ENCODE results near the gene QSOX2.

QSOX2 gene, protein sequence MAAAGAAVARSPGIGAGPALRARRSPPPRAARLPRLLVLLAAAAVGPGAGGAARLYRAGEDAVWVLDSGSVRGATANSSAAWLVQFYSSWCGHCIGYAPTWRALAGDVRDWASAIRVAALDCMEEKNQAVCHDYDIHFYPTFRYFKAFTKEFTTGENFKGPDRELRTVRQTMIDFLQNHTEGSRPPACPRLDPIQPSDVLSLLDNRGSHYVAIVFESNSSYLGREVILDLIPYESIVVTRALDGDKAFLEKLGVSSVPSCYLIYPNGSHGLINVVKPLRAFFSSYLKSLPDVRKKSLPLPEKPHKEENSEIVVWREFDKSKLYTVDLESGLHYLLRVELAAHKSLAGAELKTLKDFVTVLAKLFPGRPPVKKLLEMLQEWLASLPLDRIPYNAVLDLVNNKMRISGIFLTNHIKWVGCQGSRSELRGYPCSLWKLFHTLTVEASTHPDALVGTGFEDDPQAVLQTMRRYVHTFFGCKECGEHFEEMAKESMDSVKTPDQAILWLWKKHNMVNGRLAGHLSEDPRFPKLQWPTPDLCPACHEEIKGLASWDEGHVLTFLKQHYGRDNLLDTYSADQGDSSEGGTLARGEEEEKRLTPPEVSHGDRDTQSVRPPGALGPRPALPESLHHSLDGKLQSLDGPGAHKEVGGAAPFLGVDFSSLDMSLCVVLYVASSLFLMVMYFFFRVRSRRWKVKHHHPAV

GRCh38 chr9:136245219-136246150 is at the start of gene QSOX2:
Gene QSOX2 (minus strand): TSS chr9:136245812. CDS start chr9:136245803, 9 bp downstream.
- H3K27ac ChIP-seq (ENCODE audit: low read length), result no peak within 1 kb of the TSS
- peak within 1 kb of the TSS; percentile 73 for H3K4me3 ChIP-seq (ENCODE audit: low read length)
- no peaks in the 10 kb centered on the region for H3K36me3 ChIP-seq (ENCODE audit: control insufficient read depth, insufficient read depth, low read length)
- no CpG with 5 or more reads among the region's 112 CpGs for WGBS (ENCODE audit: insufficient coverage, insufficient read length)
- H3K4me1 ChIP-seq (ENCODE audit: control insufficient read depth, insufficient read depth, low read length), result peaks cover 12% of the 10 kb centered on the region
- no peaks in the 10 kb centered on the region for H3K27me3 ChIP-seq (ENCODE audit: control insufficient read depth, insufficient read depth, low read length)
- H3K9me3 ChIP-seq (ENCODE audit: control insufficient read depth, insufficient read depth, low read length), result no peaks in the 10 kb centered on the region
- DNase-seq (ENCODE audit: low read depth, low spot score), result no peak

DNA sequence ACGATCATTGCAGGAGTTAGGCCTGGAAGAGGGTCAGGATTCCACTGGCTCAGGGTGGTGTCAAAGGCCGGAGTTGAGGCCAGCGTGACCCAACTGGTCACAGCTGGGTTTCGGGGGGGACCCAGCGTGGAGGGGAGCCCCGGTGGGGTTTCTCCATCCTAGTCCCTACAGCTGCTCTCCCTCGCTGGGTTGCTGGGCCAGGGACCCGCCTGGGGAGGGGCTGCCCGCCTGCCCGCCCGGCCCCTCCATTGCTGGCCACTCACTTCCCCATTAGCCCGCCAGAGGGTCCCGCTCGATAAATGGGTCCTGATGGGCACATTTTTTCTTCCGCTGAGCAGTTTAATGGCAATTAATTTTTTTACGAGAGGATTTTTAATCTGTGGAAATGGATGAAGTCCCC is 49.4 kb upstream of the QSOX2 start:
- WGBS (ENCODE audit: insufficient coverage, insufficient read length), result no CpG with 5 or more reads among the region's 16 CpGs
- no peak overlapping the region for H3K27ac ChIP-seq (ENCODE audit: low read length)
- no peaks in the 10 kb centered on the region for H3K27me3 ChIP-seq (ENCODE audit: control insufficient read depth, insufficient read depth, low read length)
- no peaks in the 10 kb centered on the region for H3K9me3 ChIP-seq (ENCODE audit: control insufficient read depth, insufficient read depth, low read length)
- H3K4me3 ChIP-seq (ENCODE audit: low read length), result no peak overlapping the region
- no peaks in the 10 kb centered on the region for H3K36me3 ChIP-seq (ENCODE audit: control insufficient read depth, insufficient read depth, low read length)
- no peak for DNase-seq (ENCODE audit: low read depth, low spot score)
- H3K4me1 ChIP-seq (ENCODE audit: control insufficient read depth, insufficient read depth, low read length), result no peaks in the 10 kb centered on the region; the same call in 1 of the 2 replicates

- DNase-seq (ENCODE audit: low read depth, low spot score), result no peak
- Histone ChIP-seq H3K9me3 (ENCODE audit: control insufficient read depth, insufficient read depth, low read length) (no peaks in the 10 kb centered on the region), H3K4me3 (ENCODE audit: low read length) (no peak overlapping the region), H3K4me1 (ENCODE audit: control insufficient read depth, insufficient read depth, low read length) (no peaks in the 10 kb centered on the region; the same call in 1 of the 2 replicates), H3K27me3 (ENCODE audit: control insufficient read depth, insufficient read depth, low read length) (no peaks in the 10 kb centered on the region), H3K36me3 (ENCODE audit: control insufficient read depth, insufficient read depth, low read length) (no peaks in the 10 kb centered on the region), H3K27ac (ENCODE audit: low read length) (no peak overlapping the region)
- WGBS (ENCODE audit: insufficient coverage, insufficient read length), result no CpG with 5 or more reads among the region's 5 CpGs
Measured at GRCh38 chr9:136294437-136294836, 48.8 kb upstream of the QSOX2 start.

- 100% methylated on average over 6 of the region's 14 CpGs for WGBS (ENCODE audit: insufficient coverage, insufficient read length)
- Histone ChIP-seq H3K4me3 (ENCODE audit: low read length) (no peak overlapping the region), H3K9me3 (ENCODE audit: control insufficient read depth, insufficient read depth, low read length) (no peaks in the 10 kb centered on the region), H3K27ac (ENCODE audit: low read length) (no peak overlapping the region), H3K4me1 (ENCODE audit: control insufficient read depth, insufficient read depth, low read length) (no peaks in the 10 kb centered on the region; the same call in 1 of the 2 replicates), H3K27me3 (ENCODE audit: control insufficient read depth, insufficient read depth, low read length) (no peaks in the 10 kb centered on the region), H3K36me3 (ENCODE audit: control insufficient read depth, insufficient read depth, low read length) (no peaks in the 10 kb centered on the region)
- DNase-seq (ENCODE audit: low read depth, low spot score), result no peak
Measured at GRCh38 chr9:136293476-136294077, 48.0 kb upstream of the QSOX2 start.

GRCh38 chr9:136292591-136293448 is 47.2 kb upstream of the QSOX2 start:
- no peak overlapping the region for H3K27ac ChIP-seq (ENCODE audit: low read length)
- H3K36me3 ChIP-seq (ENCODE audit: control insufficient read depth, insufficient read depth, low read length), result no peaks in the 10 kb centered on the region
- no peak overlapping the region for H3K4me3 ChIP-seq (ENCODE audit: low read length)
- WGBS (ENCODE audit: insufficient coverage, insufficient read length), result 100% methylated on average over 1 of the region's 34 CpGs
- no peaks in the 10 kb centered on the region for H3K9me3 ChIP-seq (ENCODE audit: control insufficient read depth, insufficient read depth, low read length)
- no peak for DNase-seq (ENCODE audit: low read depth, low spot score)
- H3K4me1 ChIP-seq (ENCODE audit: control insufficient read depth, insufficient read depth, low read length), result no peaks in the 10 kb centered on the region
- H3K27me3 ChIP-seq (ENCODE audit: control insufficient read depth, insufficient read depth, low read length), result no peaks in the 10 kb centered on the region

- no peaks in the 10 kb centered on the region for H3K4me1 ChIP-seq (ENCODE audit: control insufficient read depth, insufficient read depth, low read length)
- no CpG with 5 or more reads among the region's 19 CpGs for WGBS (ENCODE audit: insufficient coverage, insufficient read length)
- no peak overlapping the region for H3K4me3 ChIP-seq (ENCODE audit: low read length)
- no peaks in the 10 kb centered on the region for H3K9me3 ChIP-seq (ENCODE audit: control insufficient read depth, insufficient read depth, low read length)
- DNase-seq (ENCODE audit: low read depth, low spot score), result no peak
- H3K36me3 ChIP-seq (ENCODE audit: control insufficient read depth, insufficient read depth, low read length), result no peaks in the 10 kb centered on the region
- no peaks in the 10 kb centered on the region for H3K27me3 ChIP-seq (ENCODE audit: control insufficient read depth, insufficient read depth, low read length)
- no peak overlapping the region for H3K27ac ChIP-seq (ENCODE audit: low read length)
Measured at GRCh38 chr9:136292026-136292538, 46.5 kb upstream of the QSOX2 start.

GRCh38 chr9:136291306-136292025 is 45.9 kb upstream of the QSOX2 start:
- no peak for DNase-seq (ENCODE audit: low read depth, low spot score)
- no CpG with 5 or more reads among the region's 22 CpGs for WGBS (ENCODE audit: insufficient coverage, insufficient read length)
- H3K27ac ChIP-seq (ENCODE audit: low read length), result no peak overlapping the region
- no peak overlapping the region for H3K4me3 ChIP-seq (ENCODE audit: low read length)
- H3K27me3 ChIP-seq (ENCODE audit: control insufficient read depth, insufficient read depth, low read length), result no peaks in the 10 kb centered on the region
- H3K4me1 ChIP-seq (ENCODE audit: control insufficient read depth, insufficient read depth, low read length), result no peaks in the 10 kb centered on the region
- no peaks in the 10 kb centered on the region for H3K36me3 ChIP-seq (ENCODE audit: control insufficient read depth, insufficient read depth, low read length)
- H3K9me3 ChIP-seq (ENCODE audit: control insufficient read depth, insufficient read depth, low read length), result no peaks in the 10 kb centered on the region

DNA sequence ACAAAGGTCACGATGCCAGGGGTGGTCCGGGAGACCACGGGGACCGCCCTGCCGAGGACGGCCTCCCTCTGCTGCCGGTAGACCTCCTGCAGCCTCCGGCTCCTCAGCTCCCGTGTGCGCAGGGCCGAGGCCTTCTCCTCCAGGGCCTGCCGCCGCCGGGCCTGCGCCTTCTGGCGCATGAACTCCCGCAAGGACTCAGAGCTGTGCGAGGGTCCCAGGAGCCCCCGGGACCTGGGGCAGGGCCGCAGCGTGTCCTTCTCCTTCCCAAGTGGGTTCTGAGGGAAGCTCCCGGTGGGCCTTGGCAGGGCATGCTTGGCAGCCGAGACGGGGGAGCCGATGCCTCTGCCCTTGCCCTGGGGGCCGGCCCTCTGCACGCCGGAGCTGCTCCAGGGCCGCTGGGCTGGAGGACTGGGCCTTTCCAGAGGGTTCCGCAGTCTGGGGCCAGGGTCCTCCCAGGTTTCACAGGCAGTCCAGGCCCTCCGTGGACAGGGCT is 44.9 kb upstream of the QSOX2 start:
- no CpG with 5 or more reads among the region's 31 CpGs for WGBS (ENCODE audit: insufficient coverage, insufficient read length)
- H3K27ac ChIP-seq (ENCODE audit: low read length), result no peak overlapping the region
- no peaks in the 10 kb centered on the region for H3K9me3 ChIP-seq (ENCODE audit: control insufficient read depth, insufficient read depth, low read length)
- no peak overlapping the region for H3K4me3 ChIP-seq (ENCODE audit: low read length)
- no peak for DNase-seq (ENCODE audit: low read depth, low spot score)
- H3K36me3 ChIP-seq (ENCODE audit: control insufficient read depth, insufficient read depth, low read length), result no peaks in the 10 kb centered on the region
- no peaks in the 10 kb centered on the region for H3K4me1 ChIP-seq (ENCODE audit: control insufficient read depth, insufficient read depth, low read length)
- no peaks in the 10 kb centered on the region for H3K27me3 ChIP-seq (ENCODE audit: control insufficient read depth, insufficient read depth, low read length)
